GM18511 (cell line): ENCODE measurements around the gene MCOLN1.

ENCODE experiments used
- ATAC-seq: cut with Tn5 transposase; IDR thresholded peaks from one replicate; pipeline ENCODE4 v1.9.1; 2021; ENCODE audit warnings: mild to moderate bottlenecking, moderate library complexity; ENCODE audit not compliant: unreplicated experiment

Gene MCOLN1

GRCh38 chr19:7541828-7542443 lies 19.5 kb downstream of the MCOLN1 start:
- ATAC-seq, result no peak

GRCh38 chr19:7542556-7543348 lies 20.3 kb downstream of the MCOLN1 start:
- no peak for ATAC-seq

GRCh38 chr19:7544626-7545025 lies 22.2 kb downstream of the MCOLN1 start:
- ATAC-seq, result no peak

GRCh38 chr19:7545300-7545699 lies 22.9 kb downstream of the MCOLN1 start:
- no peak for ATAC-seq

- ATAC-seq, result no peak
These were observed 23.5 kb downstream of the MCOLN1 start for GRCh38 chr19:7545904-7546303.

GRCh38 chr19:7547159-7547558 lies 24.7 kb downstream of the MCOLN1 start:
- no peak for ATAC-seq

GRCh38 chr19:7549429-7550148 lies 27.2 kb downstream of the MCOLN1 start:
- ATAC-seq, result no peak

- no peak for ATAC-seq
These were observed 27.8 kb downstream of the MCOLN1 start for GRCh38 chr19:7550169-7550770.

- no peak for ATAC-seq
These were observed 28.8 kb downstream of the MCOLN1 start for GRCh38 chr19:7550987-7551761.

- ATAC-seq, result no peak
These were observed 30.4 kb downstream of the MCOLN1 start for GRCh38 chr19:7552781-7553180.

GRCh38 chr19:7554565-7554964 lies 32.1 kb downstream of the MCOLN1 start:
- ATAC-seq, result no peak

GRCh38 chr19:7554990-7555864 lies 32.8 kb downstream of the MCOLN1 start:
- ATAC-seq, result no peak

GRCh38 chr19:7556696-7557315 lies 34.4 kb downstream of the MCOLN1 start:
- ATAC-seq, result no peak

GRCh38 chr19:7558667-7559066 lies 36.2 kb downstream of the MCOLN1 start:
- ATAC-seq, result no peak

GRCh38 chr19:7559102-7559501 lies 36.7 kb downstream of the MCOLN1 start:
- ATAC-seq, result no peak

GRCh38 chr19:7560255-7560654 lies 37.8 kb downstream of the MCOLN1 start:
- no peak for ATAC-seq

GRCh38 chr19:7561325-7561724 lies 38.9 kb downstream of the MCOLN1 start:
- ATAC-seq, result no peak

GRCh38 chr19:7562646-7563393 lies 40.4 kb downstream of the MCOLN1 start:
- ATAC-seq, result no peak

GRCh38 chr19:7564866-7565265 lies 42.4 kb downstream of the MCOLN1 start:
- ATAC-seq, result no peak
